ENCODE measurements around the gene GNAL.

- TF ChIP-seq CTCF (IDR thresholded peaks at IDR 0.05) (no peak), EZH2 (IDR thresholded peaks at IDR 0.05) (no peak), EZH2phosphoT487 (IDR thresholded peaks at IDR 0.05) (no peak)
Observed at GRCh38 chr18:11666176-11666575, 22.9 kb upstream of the GNAL start.

Measured in neural progenitor cell (in vitro differentiated cells).